NK-92 (cell line): Measurements from ENCODE around the gene NCOA1.
"Not testable (repeated sequence)": the region's sequence is repeated elsewhere in the genome, so short reads cannot be mapped to it uniquely, and the experiment has no call there.

ENCODE experiments used
- DNase-seq: peaks from one replicate; lab custom pipeline; 2025; ENCODE audit not compliant: unreplicated experiment; lab: John Stamatoyannopoulos, UW

NCOA1 gene

GRCh38 chr2:24490690-24491541 lies at the start of gene NCOA1:
Gene NCOA1 (plus strand): TSS chr2:24491254. CDS start chr2:24658678, 167,424 bp downstream.
- DNase-seq, result peak; percentile 43

GRCh38 chr2:24448797-24449196 lies 42.3 kb upstream of the NCOA1 start:
- DNase-seq, result no peak

GRCh38 chr2:24449344-24449743 lies 41.7 kb upstream of the NCOA1 start:
- DNase-seq, result no peak

GRCh38 chr2:24451805-24452501 lies 39.1 kb upstream of the NCOA1 start:
- DNase-seq, result no peak

GRCh38 chr2:24452502-24452885 lies 38.6 kb upstream of the NCOA1 start:
- DNase-seq, result no peak

DNA sequence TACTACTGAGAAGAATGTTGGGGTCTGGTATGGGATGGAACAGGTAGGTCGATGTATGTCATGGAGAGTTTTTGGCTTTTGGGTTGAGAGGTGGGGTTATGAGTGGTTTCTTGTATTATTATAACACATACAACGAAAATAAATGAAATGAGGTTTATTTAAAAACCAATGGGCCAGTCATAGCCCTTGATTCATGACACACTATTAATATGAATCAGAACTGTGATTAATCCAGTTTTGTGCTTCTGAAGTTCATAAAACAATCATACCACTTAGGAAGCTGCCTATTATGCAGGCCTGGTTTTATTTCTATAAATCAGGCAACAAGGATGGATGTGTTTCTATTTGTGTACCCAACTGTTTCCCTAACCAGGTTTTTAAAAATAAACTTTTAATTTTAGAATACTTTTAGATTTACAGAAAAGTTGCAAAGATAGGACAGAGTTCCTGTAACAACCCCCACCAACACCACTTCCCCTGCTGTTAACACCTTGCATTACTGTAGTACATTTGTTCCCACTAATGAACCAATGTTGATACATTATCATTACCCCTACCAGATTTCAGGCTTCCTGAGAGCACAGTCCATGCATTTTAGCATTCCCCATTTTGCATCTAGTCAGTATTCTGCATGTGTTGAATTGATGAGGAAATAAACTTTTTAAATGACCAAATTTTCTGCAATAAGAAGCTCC lies 37.5 kb upstream of the NCOA1 start:
- DNase-seq, result no peak

DNA sequence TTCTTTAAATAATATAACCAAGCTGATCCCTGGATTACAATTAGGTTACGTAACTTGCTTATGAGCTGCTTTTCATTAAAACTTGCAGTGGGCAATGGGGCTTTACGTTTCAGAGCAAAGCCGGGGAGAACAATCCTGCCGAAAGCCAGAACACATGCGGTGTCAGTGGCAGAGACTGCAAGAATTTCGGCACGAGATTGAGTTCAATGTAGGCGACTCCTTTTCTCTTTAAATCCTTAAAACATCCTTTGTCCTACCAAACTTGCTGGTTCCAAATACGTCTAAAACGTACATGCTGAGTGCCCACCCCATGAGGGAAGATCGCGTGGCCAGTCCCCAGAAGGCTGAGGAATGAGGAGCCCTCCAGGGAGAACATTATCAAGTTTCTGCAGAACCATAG lies 36.8 kb upstream of the NCOA1 start:
- DNase-seq, result no peak

- DNase-seq, result no peak
These were observed 34.2 kb upstream of the NCOA1 start for GRCh38 chr2:24456599-24457556.

DNA sequence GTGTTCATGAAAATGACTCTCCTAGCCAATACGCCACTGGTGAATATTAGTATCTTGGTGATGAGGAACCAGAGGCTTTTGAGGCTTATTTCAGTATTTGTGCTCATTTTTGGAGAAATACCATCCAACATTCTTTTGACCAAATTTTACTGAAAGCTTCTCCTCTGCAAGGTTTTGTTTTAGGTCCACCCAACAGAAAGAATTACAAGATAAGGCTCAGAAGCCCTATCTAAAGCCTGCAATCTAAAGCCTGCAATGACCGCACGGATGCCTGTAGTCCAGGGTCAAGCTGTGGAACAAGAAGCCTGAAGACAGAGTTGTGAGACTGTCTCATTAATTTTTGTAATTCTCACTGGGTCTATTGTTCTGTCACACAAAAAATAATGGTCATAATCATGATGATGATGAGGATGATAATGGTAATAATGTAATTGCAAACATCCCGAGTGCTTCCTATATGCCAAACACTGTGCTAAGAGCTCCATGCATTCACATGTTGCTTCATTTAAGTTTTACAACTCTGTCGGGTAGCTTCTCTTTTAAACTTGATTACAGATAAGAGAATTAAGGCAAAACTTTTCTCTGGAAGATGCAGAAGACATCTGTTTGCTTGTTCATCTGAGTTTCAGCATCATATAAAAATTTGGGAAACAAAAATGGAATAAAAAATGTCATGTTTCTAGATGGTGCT lies 33.2 kb upstream of the NCOA1 start:
- DNase-seq, result no peak

- no peak for DNase-seq
These were observed 31.6 kb upstream of the NCOA1 start for GRCh38 chr2:24459224-24460161.

DNA sequence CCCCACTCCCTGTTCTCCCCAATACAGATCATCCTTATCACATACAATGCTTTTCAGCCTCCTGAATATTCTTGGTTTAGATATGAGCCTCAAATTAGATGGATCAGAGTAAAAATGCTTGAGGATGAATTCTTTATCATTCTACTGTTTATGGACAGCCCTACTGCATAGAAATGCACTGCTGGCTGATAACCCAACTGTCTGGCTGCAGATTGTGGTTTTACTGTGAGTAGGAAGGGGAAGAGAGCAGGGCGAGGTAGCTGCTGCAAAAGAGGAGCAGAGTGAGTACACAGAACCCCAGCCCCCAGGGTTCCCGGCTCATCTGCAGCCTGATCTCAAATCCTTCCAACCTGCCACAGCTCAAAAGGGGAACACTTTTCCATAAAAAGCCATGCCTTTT lies 29.4 kb upstream of the NCOA1 start:
- DNase-seq, result no peak

- DNase-seq, result no peak
These were observed 27.8 kb upstream of the NCOA1 start for GRCh38 chr2:24463271-24463670.

DNA sequence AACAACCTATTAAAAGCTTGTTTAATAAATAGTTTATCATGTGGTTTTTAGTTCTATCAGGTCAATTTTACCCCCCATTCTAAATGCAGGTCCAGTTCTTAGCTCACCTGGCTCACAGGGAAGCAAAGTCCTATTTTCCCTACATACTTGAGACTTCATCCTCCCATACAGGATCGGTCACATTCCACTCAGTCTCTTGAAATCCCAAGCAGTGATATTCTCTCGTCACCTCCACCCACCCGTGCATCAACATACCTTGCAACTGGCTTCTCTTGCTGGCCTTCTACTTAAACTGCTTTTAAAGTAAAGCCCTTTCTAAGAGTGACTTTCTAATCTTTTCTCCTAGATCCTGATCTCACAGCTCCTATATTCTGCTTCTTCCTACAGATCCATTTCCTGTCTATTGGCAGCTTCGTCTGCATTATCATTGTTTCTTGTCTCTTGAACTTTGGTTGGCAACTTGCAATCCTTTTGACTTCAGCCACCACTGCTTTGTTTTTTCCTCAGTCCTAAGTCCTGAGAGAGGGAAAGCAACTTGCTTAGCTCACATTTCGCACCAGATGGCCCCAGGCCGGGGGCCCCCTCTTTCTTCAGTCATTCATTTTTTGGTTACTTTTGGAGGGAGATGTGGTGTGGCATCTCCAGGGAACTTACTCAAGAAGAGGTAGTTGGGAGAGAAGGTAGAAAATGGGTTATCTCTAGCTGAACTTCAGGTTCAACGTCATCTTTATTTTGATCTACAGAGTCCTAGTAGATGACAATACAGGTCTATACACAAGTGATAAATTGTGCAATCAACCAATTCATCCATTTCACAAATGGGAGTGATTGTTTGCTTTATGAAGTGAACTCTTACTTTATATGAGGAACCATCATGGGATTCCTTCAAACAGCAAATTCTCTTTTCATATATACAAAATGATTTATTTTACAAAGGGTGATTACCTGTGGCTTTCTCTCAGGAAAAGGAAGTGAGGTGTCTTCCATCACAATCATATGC lies 23.9 kb upstream of the NCOA1 start:
- no peak for DNase-seq

DNA sequence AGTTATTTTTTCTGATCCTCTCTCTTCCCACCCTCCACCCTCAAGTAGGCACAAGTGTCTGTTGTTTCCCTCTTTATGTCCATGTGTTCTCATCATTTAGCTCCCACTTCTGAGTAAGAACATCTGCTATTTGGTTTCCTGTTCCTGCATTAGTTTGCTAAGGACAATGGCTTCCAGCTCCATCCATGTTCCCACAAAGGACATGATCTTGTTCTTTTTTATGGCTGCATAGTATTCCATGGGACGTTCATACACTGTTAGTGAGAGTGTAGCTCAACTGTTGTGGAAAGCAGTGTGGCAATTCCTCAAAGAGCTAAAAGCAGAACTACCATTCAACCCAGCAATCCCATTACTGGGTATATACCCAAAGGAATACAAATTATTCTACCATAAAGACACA lies 22.6 kb upstream of the NCOA1 start:
- DNase-seq, result not testable (repeated sequence)

- no peak for DNase-seq
These were observed 21.9 kb upstream of the NCOA1 start for GRCh38 chr2:24469148-24469650.

- DNase-seq, result no peak
These were observed 19.4 kb upstream of the NCOA1 start for GRCh38 chr2:24471662-24472061.

- DNase-seq, result no peak
These were observed 18.6 kb upstream of the NCOA1 start for GRCh38 chr2:24472416-24472815.

DNA sequence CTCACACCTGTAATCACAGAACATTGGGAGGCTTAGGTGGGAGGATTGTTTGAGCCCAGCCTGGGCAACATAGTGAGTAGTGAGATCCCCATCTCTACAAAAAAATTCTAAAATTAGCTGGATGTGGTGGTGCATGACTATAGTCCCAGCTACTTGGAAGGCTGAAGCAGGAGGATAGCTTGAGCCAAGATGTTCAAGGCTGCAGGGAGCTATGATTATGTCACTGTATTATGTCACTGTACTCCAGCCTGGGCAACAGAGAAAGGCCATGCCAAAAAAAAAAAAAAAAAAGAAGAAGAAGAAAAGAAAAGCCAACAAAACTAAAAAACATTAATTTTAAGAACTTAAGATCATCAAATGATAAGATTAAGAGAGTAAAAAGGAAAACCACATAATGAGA lies 17.4 kb upstream of the NCOA1 start:
- DNase-seq, result no peak
